Esophagus squamous epithelium (tissue), 4 donors: ENCODE measurements around the gene CYBC1.

ENCODE experiments used
- POLR2A ChIP-seq, 4 donors: fragments of 450-650 bp; IDR thresholded peaks; one replicate each; pipeline ENCODE4 v1.6.1; 2017; ENCODE audit warnings: antibody characterized with exemption in 4 of 4, mild to moderate bottlenecking in 4 of 4, moderate library complexity in 3 of 4
- TF ChIP-seq, protein P1 (sequence below), 6 experiments: fragments of 450-650 bp in 4 of 6; fragments of 200-600 bp in 2 of 6; sonication (generic) in 2 of 6; IDR thresholded peaks; one replicate each; pipeline ENCODE4 v1.5.1; 2016 to 2019; ENCODE audit warnings: antibody characterized with exemption in 6 of 6, mild to moderate bottlenecking in 4 of 6, moderate library complexity in 4 of 6

DNA sequence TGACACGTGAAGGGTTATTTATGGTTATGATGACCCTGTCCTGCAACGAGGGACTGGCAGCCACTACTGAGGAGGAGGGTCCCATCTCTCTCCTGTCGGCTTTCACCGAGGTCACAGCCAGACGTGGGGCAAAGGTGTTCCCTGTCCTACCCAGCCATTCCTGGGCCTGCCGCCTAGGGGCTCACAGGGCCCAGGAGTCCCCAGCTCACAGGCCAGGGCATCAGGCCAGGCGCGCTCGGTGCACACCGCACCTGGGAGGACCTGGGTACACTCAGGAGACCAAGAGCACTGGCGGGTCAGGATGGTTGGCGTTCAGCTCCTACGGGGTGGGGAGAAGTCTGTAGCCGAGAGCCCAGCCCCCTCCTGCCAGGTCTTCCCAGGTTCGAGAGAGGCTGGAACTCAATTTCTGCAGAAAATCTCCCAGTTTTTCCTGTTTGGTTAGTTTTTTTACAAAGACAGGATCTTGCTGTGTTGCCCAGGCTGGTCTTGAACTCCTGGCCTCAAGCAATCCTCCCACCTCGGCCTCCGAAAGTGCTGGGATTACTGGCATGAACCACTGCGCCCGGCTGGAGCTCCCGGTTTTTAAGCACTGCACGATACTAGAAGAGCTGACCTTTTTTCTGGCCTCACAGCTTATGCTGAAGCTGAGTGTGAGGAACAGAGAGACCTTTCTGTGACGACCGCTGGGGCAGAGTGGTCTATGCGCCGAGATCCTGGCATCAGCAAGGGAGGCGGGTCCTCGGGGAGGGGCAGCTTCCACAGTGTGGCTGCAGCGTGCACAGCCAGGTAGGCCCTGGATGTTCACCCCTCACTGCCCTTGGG is 7.7 kb downstream of the CYBC1 start:
- TF ChIP-seq, protein P1, sequence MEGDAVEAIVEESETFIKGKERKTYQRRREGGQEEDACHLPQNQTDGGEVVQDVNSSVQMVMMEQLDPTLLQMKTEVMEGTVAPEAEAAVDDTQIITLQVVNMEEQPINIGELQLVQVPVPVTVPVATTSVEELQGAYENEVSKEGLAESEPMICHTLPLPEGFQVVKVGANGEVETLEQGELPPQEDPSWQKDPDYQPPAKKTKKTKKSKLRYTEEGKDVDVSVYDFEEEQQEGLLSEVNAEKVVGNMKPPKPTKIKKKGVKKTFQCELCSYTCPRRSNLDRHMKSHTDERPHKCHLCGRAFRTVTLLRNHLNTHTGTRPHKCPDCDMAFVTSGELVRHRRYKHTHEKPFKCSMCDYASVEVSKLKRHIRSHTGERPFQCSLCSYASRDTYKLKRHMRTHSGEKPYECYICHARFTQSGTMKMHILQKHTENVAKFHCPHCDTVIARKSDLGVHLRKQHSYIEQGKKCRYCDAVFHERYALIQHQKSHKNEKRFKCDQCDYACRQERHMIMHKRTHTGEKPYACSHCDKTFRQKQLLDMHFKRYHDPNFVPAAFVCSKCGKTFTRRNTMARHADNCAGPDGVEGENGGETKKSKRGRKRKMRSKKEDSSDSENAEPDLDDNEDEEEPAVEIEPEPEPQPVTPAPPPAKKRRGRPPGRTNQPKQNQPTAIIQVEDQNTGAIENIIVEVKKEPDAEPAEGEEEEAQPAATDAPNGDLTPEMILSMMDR (IDR thresholded peaks at IDR 0.05): no peak
- TF ChIP-seq POLR2A (IDR thresholded peaks at IDR 0.05): no peak
